ENCODE results near the gene MAP3K6. TPM values are rescaled to one million over a fixed set of nuclear protein-coding genes. Genes with fewer than 3 reads are reported as not detected.
A peak's percentile ranks its signal among the peaks of the same experiment; 100 is the strongest.

The MAP3K6 gene
- total RNA-seq, 1 donor from 2014 or later = 1.1 TPM

DNA sequence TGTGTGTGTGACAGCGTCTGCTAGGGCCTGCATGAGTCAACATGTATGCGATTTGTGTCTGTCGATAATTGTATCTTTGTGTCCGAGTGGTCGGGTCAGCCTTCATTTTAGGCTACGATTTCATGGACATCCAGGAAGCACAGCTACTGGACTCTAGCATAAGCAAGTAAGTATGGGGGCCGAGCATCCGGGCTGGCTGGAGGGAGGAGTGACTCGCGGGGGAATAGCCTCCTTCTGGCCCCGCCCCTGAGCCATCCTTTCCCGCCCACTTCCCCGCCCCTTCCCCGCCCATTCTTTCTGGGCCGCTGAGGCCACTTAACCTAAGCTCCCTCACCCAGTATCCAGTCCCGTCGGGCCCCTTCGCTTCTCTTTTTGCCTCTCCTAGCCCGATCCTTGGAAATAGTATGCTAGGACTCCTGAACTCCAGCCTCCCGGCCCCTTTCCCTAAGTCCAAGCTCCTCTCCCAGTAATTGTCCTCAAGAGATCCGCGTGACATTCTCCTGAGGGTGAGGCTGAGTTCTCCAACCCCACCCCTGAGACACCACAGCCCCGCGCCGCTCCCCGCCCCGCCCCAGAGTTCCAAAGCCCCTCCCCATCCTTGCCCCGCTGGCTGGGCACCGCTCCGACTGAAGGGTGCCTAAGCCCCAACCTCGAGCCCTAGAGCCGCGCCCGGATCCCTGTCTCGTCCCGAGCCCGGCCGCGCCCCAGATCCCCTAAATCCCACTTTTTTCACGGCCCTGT lies 1.2 kb downstream of the MAP3K6 start:
- H3K36me3 Mint-ChIP-seq (ENCODE audit: insufficient read depth) = no peaks in the 10 kb centered on the region
- H3K4me3 Mint-ChIP-seq (ENCODE audit: low read depth) = peak overlapping the region; percentile 69
- peaks cover 60% of the 10 kb centered on the region for H3K27me3 Mint-ChIP-seq
- peak overlapping the region; percentile 86 for H3K27ac Mint-ChIP-seq
- H3K9me3 Mint-ChIP-seq (ENCODE audit: low read depth) = no peaks in the 10 kb centered on the region
- peak; percentile 60 for DNase-seq (ENCODE audit: low spot score, unreplicated experiment)
- H3K4me1 Mint-ChIP-seq (ENCODE audit: low read depth) = peaks cover 4% of the 10 kb centered on the region
- TF ChIP-seq, protein P1, sequence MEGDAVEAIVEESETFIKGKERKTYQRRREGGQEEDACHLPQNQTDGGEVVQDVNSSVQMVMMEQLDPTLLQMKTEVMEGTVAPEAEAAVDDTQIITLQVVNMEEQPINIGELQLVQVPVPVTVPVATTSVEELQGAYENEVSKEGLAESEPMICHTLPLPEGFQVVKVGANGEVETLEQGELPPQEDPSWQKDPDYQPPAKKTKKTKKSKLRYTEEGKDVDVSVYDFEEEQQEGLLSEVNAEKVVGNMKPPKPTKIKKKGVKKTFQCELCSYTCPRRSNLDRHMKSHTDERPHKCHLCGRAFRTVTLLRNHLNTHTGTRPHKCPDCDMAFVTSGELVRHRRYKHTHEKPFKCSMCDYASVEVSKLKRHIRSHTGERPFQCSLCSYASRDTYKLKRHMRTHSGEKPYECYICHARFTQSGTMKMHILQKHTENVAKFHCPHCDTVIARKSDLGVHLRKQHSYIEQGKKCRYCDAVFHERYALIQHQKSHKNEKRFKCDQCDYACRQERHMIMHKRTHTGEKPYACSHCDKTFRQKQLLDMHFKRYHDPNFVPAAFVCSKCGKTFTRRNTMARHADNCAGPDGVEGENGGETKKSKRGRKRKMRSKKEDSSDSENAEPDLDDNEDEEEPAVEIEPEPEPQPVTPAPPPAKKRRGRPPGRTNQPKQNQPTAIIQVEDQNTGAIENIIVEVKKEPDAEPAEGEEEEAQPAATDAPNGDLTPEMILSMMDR (IDR thresholded peaks at IDR 0.05; ENCODE audit: unreplicated experiment) = no peak

DNA sequence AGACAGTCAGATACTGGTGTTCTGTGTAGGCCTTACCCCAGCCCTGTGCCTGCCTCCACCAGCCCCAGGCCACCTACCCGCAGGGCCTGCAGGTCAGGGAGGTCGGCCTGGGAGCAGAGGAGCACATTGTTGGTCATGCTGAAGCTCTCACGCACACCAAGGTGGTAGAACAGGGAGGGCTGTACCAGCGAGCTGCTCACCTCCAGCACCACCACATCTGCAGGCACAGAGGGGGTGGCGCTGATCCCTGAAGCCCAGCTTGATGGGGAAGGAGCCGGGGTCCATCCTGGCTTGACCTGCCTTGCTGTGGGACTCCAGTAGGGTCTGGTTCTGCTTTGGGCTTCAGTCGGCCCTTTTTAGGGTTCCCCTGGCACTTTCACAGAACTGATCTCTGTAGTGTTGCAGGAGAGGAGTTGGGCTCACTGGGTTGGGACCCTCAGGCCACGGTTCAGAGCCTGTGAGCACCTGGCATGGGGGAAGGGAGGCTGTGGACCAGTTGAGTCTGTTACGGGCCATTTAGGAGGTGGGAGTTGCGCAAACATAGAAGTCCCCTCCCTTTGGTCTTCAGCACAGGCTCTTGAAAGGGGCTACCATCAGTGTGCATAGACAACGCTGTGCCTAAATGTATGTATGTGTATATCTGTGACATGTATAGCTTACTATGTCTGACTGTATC lies 1.9 kb downstream of the MAP3K6 start:
- TF ChIP-seq, protein P1 (IDR thresholded peaks at IDR 0.05; ENCODE audit: unreplicated experiment) = no peak
- H3K9me3 Mint-ChIP-seq (ENCODE audit: low read depth) = no peaks in the 10 kb centered on the region
- peaks cover 64% of the 10 kb centered on the region for H3K27me3 Mint-ChIP-seq
- H3K4me3 Mint-ChIP-seq (ENCODE audit: low read depth) = no peak overlapping the region
- H3K36me3 Mint-ChIP-seq (ENCODE audit: insufficient read depth) = no peaks in the 10 kb centered on the region
- no peak overlapping the region for H3K27ac Mint-ChIP-seq
- no peak for DNase-seq (ENCODE audit: low spot score, unreplicated experiment)
- peaks cover 6% of the 10 kb centered on the region for H3K4me1 Mint-ChIP-seq (ENCODE audit: low read depth)

DNA sequence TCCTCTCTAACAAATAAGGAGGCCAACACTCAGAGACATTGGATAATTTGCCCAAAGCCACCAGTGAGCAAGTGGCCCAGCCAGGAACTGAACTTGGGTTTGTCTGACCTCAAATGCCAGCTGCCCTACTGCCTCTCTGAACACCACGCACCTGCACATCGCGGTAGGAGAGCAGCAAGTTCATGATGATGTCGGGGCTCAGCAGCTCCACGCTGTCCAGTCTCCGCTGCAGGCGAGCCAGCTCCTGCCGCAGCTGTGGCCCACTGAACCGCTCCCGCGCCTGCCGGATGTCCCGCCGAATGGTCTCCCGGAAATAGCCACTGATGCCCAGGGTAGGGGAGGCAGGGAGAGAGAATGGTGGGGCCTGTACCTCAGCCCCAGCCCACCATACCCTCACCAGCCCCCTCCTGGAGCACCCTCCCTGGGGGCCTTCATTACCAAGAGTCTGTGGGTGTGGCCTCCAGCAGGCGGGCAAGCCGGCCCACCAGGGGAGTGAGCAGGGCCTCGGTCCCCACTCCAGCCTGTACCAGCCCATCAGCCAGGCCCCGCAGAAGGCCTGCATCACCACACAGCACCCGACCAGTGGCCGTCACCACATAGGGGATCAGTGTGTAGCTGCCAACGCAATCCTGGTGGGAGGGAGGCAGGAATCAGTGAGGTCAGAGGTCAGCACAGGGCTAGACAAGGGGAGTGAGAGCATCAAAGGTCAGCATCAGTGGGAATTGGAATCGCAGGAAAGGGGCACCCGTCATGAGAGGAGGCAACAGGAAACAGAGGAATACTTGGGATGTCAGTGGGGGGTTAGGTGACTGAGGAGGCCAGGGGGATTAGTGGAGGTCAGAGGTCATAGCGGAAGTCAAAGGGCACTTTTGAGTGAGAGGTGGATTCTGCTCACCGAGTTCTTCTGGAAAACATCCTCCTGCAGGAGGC lies 2.7 kb downstream of the MAP3K6 start:
- no peak overlapping the region for H3K4me3 Mint-ChIP-seq (ENCODE audit: low read depth)
- H3K4me1 Mint-ChIP-seq (ENCODE audit: low read depth) = peaks cover 7% of the 10 kb centered on the region
- TF ChIP-seq, protein P1 (IDR thresholded peaks at IDR 0.05; ENCODE audit: unreplicated experiment) = no peak
- H3K9me3 Mint-ChIP-seq (ENCODE audit: low read depth) = no peaks in the 10 kb centered on the region
- DNase-seq (ENCODE audit: low spot score, unreplicated experiment) = no peak
- H3K36me3 Mint-ChIP-seq (ENCODE audit: insufficient read depth) = no peaks in the 10 kb centered on the region
- no peak overlapping the region for H3K27ac Mint-ChIP-seq
- peaks cover 66% of the 10 kb centered on the region for H3K27me3 Mint-ChIP-seq

DNA sequence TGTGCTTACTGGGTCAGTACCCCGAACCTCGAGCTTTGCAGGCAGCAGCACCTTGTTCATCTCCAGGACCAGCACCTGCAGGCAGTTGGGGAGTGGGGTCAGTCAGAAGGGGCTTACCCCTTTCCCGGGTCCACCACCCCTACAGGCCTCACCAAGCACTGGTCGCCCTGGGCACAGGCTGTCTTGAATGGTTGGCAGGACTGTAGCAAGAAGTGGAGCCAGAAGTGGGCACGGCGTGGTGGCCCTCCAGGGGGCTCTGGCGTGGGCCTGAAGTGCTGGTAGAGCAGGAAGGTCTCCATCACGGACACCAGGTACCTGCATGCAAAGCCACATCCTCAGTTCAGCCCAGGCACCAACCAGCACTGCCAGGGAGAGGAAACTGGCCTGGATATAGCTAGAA lies 5.2 kb downstream of the MAP3K6 start:
- DNase-seq (ENCODE audit: low spot score, unreplicated experiment) = no peak
- Mint-ChIP-seq H3K27ac (no peak overlapping the region), H3K4me3 (ENCODE audit: low read depth) (no peak overlapping the region), H3K9me3 (ENCODE audit: low read depth) (no peaks in the 10 kb centered on the region), H3K36me3 (ENCODE audit: insufficient read depth) (no peaks in the 10 kb centered on the region), H3K27me3 (peaks cover 67% of the 10 kb centered on the region), H3K4me1 (ENCODE audit: low read depth) (peaks cover 6% of the 10 kb centered on the region)
- TF ChIP-seq, protein P1 (IDR thresholded peaks at IDR 0.05; ENCODE audit: unreplicated experiment) = no peak

DNA sequence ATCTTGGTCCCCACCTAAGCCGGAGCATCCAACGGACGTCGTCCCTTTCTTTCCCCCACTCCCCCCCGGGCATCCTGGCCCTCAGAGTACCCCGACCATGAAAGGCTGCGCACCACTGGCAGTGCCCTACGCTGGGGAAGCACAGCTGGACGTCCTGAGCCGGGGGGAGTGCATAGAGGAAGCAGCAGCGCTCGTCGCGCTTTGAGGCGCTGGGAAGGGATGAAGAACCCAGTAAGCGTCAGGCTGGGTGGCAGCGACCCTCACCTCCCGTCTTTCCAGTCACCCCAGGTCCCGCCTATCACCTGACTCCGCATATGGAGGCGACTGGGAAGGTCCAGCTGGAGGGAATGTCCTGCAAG lies 5.7 kb downstream of the MAP3K6 start:
- no peak for DNase-seq (ENCODE audit: low spot score, unreplicated experiment)
- Mint-ChIP-seq H3K9me3 (ENCODE audit: low read depth) (no peaks in the 10 kb centered on the region), H3K36me3 (ENCODE audit: insufficient read depth) (no peaks in the 10 kb centered on the region), H3K27me3 (peaks cover 67% of the 10 kb centered on the region), H3K27ac (no peak overlapping the region), H3K4me3 (ENCODE audit: low read depth) (peak overlapping the region; percentile 65), H3K4me1 (ENCODE audit: low read depth) (peaks cover 6% of the 10 kb centered on the region)
- TF ChIP-seq, protein P1 (IDR thresholded peaks at IDR 0.05; ENCODE audit: unreplicated experiment) = no peak
